PC-3 (cell line): Measurements from ENCODE around the gene DPF3.

ENCODE experiments used
- EZH2phosphoT487 ChIP-seq: fragments of 300-600 bp; sonication (generic); IDR thresholded peaks from 2 replicates; pipeline ENCODE4 v1.6.1; 2018; ENCODE audit warnings: mild to moderate bottlenecking, antibody characterized with exemption, low read length, borderline replicate concordance
- TF ChIP-seq, protein P1 (sequence below): fragments of 300-600 bp; sonication (generic); conservative IDR thresholded peaks from 2 replicates; pipeline ENCODE4 v1.5.1; 2017; ENCODE audit warnings: antibody characterized with exemption, low read depth, mild to moderate bottlenecking, low read length

DNA sequence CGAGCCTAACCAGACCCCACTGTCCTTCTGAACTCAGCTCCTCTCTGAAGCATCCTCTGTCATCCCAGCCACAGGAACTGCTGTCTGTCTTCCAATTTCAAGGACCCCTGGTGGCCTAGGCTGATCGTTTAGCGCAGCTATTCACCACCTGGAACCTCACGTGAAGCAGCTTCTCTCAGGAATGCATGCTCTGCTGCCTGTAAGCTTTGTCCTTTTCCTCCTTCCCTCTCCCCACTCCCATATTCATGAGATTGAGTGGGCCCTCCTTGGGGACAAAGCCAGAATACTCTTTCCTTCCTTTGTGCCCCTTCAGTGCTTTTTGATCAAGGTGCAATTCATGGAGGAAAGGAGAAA is 17.2 kb downstream of the DPF3 start:
- no peak for TF ChIP-seq EZH2phosphoT487
- TF ChIP-seq, protein P1, sequence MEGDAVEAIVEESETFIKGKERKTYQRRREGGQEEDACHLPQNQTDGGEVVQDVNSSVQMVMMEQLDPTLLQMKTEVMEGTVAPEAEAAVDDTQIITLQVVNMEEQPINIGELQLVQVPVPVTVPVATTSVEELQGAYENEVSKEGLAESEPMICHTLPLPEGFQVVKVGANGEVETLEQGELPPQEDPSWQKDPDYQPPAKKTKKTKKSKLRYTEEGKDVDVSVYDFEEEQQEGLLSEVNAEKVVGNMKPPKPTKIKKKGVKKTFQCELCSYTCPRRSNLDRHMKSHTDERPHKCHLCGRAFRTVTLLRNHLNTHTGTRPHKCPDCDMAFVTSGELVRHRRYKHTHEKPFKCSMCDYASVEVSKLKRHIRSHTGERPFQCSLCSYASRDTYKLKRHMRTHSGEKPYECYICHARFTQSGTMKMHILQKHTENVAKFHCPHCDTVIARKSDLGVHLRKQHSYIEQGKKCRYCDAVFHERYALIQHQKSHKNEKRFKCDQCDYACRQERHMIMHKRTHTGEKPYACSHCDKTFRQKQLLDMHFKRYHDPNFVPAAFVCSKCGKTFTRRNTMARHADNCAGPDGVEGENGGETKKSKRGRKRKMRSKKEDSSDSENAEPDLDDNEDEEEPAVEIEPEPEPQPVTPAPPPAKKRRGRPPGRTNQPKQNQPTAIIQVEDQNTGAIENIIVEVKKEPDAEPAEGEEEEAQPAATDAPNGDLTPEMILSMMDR: no peak
